Choroid plexus epithelial cell (primary cell): ENCODE data around the gene SLC39A1.
A peak's percentile ranks its signal among the peaks of the same experiment; 100 is the strongest.
"Not testable (repeated sequence)": the region's sequence is repeated elsewhere in the genome, so short reads cannot be mapped to it uniquely, and the experiment has no call there.

Experiments used
- DNase-seq: peaks from one replicate; pipeline ENCODE4 v3.0.0-alpha.2; 2010; ENCODE audit warnings: low read depth
- H3K4me3 ChIP-seq: 2 replicates; pipeline ENCODE4 v1.5.1; 2011; ENCODE audit warnings: low read depth, mild to moderate bottlenecking, control low read depth, low read length, moderate library complexity
- CTCF ChIP-seq: conservative IDR thresholded peaks from 2 replicates; pipeline ENCODE4 v1.5.1; 2011; ENCODE audit warnings: low read depth, mild to moderate bottlenecking, control low read depth, inconsistent platforms, low read length, moderate library complexity

Gene SLC39A1

GRCh38 chr1:153919876-153920852 is 43.2 kb downstream of the SLC39A1 start:
- TF ChIP-seq CTCF, result peak; percentile 64
- DNase-seq, result peak; percentile 51
- H3K4me3 ChIP-seq, result no peak overlapping the region

GRCh38 chr1:153916297-153916696 is 47.0 kb downstream of the SLC39A1 start:
- TF ChIP-seq CTCF, result no peak
- DNase-seq, result no peak
- no peak overlapping the region for H3K4me3 ChIP-seq

GRCh38 chr1:153912349-153912748 is 51.0 kb downstream of the SLC39A1 start:
- no peak for TF ChIP-seq CTCF
- H3K4me3 ChIP-seq, result no peak overlapping the region
- no peak for DNase-seq

GRCh38 chr1:153910560-153910959 is 52.8 kb downstream of the SLC39A1 start:
- DNase-seq, H3K4me3 ChIP-seq: not testable (repeated sequence)
